WERI-Rb-1 (cell line): ENCODE measurements around the gene SLC51B.
"Not testable (repeated sequence)": the region's sequence is repeated elsewhere in the genome, so short reads cannot be mapped to it uniquely, and the experiment has no call there.

Source experiments
- DNase-seq: peaks from one replicate; pipeline ENCODE4 v3.0.0-alpha.2; 2020
- H3K27ac ChIP-seq: fragments of 250-450 bp; sonication (Bioruptor Pico); 2 replicates; pipeline ENCODE4 v1.5.1; 2020; ENCODE audit warnings: mild to moderate bottlenecking, moderate library complexity
- H3K27me3 ChIP-seq: fragments of 250-450 bp; sonication (Bioruptor Pico); 2 replicates; pipeline ENCODE4 v1.5.1; 2021; ENCODE audit warnings: mild to moderate bottlenecking, low read depth, moderate library complexity; ENCODE audit not compliant: insufficient read depth, severe bottlenecking
- H3K36me3 ChIP-seq: fragments of 250-450 bp; sonication (Bioruptor Pico); 2 replicates; pipeline ENCODE4 v1.5.1; 2020; ENCODE audit warnings: mild to moderate bottlenecking, moderate library complexity
- H3K4me3 ChIP-seq: 2 replicates; pipeline ENCODE4 v1.5.1; 2011; ENCODE audit warnings: low read depth, mild to moderate bottlenecking, control low read depth, low read length
- H3K9me3 ChIP-seq: fragments of 250-450 bp; sonication (Bioruptor Pico); 2 replicates; pipeline ENCODE4 v1.5.1; 2021; ENCODE audit warnings: mild to moderate bottlenecking, moderate library complexity; ENCODE audit not compliant: severe bottlenecking
- TF ChIP-seq, protein P1 (sequence below): IDR thresholded peaks from 2 replicates; pipeline ENCODE4 v1.5.1; 2011; ENCODE audit warnings: low read depth, mild to moderate bottlenecking, control low read depth, inconsistent platforms, low read length

Gene SLC51B

DNA sequence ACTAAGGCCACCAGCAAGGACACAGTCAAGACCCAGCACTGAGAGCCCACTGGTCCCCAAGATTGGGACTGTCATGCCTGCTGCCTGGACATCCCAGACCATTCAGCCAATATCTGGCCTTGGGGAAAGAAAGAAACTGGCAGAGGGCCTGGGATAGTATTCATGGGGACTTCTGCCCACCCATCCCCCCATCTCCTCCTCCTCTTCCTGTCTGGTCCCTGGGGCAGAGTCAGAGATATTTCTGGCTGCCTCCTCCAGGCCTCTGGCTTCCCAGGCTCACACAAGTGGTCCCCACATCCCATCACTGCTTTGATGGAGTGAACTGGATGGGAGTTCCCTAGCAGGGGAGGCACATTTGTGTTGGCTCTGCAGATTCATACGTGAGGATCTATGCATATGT is 26.8 kb downstream of the SLC51B start:
- no peak for DNase-seq
- Histone ChIP-seq H3K27ac (no peak overlapping the region), H3K27me3 (no peaks in the 10 kb centered on the region), H3K36me3 (no peaks in the 10 kb centered on the region), H3K9me3 (no peaks in the 10 kb centered on the region), H3K4me3 (no peak overlapping the region)
- TF ChIP-seq, protein P1, sequence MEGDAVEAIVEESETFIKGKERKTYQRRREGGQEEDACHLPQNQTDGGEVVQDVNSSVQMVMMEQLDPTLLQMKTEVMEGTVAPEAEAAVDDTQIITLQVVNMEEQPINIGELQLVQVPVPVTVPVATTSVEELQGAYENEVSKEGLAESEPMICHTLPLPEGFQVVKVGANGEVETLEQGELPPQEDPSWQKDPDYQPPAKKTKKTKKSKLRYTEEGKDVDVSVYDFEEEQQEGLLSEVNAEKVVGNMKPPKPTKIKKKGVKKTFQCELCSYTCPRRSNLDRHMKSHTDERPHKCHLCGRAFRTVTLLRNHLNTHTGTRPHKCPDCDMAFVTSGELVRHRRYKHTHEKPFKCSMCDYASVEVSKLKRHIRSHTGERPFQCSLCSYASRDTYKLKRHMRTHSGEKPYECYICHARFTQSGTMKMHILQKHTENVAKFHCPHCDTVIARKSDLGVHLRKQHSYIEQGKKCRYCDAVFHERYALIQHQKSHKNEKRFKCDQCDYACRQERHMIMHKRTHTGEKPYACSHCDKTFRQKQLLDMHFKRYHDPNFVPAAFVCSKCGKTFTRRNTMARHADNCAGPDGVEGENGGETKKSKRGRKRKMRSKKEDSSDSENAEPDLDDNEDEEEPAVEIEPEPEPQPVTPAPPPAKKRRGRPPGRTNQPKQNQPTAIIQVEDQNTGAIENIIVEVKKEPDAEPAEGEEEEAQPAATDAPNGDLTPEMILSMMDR: no peak

DNA sequence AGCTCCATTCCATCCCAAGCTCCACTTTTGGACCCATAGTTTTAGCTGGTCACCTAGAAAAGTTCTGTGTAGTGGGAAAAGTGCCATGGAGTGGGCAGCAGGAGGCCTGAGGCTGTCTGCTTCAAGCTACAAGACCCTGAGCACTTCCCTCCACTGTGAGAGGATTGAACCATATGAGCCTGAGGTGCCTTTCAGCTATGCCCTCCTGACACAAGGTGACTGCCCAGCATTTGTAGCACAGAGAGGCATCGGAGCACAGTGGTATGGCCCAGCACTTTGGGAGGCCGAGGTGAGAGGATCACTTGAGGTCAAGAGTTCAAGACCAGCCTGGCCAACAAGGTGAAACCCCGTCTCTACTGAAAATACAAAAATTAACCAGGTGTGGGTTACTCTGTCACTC is 27.4 kb downstream of the SLC51B start:
- H3K27me3 ChIP-seq: no peaks in the 10 kb centered on the region
- H3K27ac ChIP-seq: no peak overlapping the region
- no peak for DNase-seq
- no peak overlapping the region for H3K4me3 ChIP-seq
- TF ChIP-seq, protein P1: no peak
- H3K9me3 ChIP-seq: no peaks in the 10 kb centered on the region
- no peaks in the 10 kb centered on the region for H3K36me3 ChIP-seq

DNA sequence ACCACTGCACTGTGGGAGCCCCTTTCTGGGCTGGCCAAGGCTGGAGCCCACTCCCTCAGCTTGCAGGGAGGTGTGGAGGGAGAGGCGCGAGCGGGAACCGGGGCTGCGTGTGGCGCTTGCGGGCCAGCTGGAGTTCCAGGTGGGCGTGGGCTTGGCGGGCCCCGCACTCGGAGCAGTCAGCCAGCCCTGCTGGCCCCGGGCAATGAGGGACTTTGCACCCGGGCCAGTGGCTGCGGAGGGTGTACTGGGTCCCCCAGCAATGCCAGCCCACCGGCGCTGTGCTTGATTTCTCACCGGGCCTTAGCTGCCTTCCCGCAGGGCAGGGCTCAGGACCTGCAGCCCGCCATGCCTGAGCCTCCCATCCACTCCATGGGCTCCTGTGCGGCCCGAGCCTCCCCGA is 29.8 kb downstream of the SLC51B start:
- H3K4me3 ChIP-seq: not testable (repeated sequence)

DNA sequence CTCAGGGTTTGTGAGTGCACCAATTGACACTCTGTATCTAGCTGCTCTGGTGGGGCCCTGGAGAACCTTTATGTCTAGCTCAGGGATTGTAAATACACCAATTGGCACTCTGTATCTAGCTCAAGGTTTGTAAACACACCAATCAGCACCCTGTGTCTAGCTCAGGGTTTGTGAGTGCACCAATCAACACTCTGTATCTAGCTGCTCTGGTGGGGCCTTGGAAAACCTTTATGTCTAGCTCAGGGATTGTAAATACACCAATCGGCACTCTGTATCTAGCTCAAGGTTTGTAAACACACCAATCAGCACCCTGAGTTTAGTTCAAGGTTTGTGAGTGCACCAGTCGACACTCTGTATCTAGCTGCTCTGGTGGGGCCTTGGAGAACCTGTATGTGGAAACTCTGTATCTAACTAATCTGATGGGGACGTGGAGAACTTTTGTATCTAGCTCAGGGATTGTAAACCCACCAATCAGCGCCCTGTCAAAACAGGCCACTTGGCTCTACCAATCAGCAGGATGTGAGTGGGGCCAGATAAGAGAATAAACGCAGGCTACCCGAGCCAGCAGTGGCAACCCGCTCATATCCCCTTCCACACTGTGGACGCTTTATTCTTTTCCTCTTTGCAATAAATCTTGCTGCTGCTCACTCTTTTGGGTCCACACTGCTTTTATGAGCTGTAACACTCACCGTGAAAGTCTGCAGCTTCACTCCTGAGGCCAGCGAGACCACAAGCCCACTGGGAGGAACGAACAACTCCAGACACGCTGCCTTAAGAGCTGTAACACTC is 30.6 kb downstream of the SLC51B start:
- not testable (repeated sequence) for DNase-seq, H3K4me3 ChIP-seq

More for the DNA sequence above, 29.8 kb downstream of the SLC51B start:
- H3K27ac ChIP-seq, H3K36me3 ChIP-seq, H3K9me3 ChIP-seq, DNase-seq, H3K27me3 ChIP-seq: not testable (repeated sequence)

DNA sequence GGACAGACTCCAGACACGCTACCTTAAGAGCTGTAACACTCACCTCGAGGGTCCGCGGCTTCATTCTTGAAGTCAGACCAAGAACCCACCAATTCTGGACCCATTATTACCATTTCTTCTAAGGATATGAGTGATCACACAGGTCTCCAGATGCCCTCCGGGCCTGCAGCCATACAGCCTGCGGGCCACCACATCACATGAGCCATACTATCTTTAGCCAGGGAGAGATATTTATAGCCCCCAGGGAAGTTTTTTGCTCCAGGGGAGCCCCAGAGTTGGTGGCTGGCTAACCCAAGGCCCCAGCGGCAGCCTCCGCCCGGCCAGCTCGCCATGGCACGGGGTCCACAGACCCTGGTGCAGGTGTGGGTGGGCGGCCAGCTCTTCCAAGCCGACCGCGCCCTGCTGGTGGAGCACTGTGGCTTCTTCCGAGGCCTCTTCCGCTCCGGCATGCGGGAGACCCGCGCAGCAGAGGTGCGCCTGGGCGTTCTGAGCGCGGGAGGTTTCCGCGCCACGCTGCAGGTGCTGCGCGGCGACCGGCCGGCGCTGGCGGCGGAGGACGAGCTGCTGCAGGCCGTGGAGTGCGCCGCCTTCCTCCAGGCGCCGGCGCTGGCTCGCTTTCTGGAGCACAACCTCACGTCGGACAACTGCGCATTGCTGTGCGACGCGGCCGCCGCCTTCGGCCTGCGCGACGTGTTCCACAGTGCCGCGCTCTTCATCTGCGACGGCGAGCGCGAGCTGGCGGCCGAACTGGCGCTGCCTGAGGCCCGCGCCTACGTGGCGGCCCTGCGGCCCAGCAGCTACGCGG is 31.5 kb downstream of the SLC51B start, which contains the start of gene KBTBD13:
Gene KBTBD13 (plus strand): TSS at position 261 of the 805 bp plus-strand sequence. CDS start 70 bp downstream, at position 331.
- Histone ChIP-seq H3K27me3 (no peaks in the 10 kb centered on the region), H3K27ac (no peak within 1 kb of the TSS), H3K9me3 (no peaks in the 10 kb centered on the region), H3K4me3 (no peak within 1 kb of the TSS), H3K36me3 (no peaks in the 10 kb centered on the region)
- no peak for DNase-seq
- TF ChIP-seq, protein P1: no peak

More for the DNA sequence above, 30.6 kb downstream of the SLC51B start:
- H3K27ac ChIP-seq, H3K9me3 ChIP-seq, H3K27me3 ChIP-seq, H3K36me3 ChIP-seq: not testable (repeated sequence)

DNA sequence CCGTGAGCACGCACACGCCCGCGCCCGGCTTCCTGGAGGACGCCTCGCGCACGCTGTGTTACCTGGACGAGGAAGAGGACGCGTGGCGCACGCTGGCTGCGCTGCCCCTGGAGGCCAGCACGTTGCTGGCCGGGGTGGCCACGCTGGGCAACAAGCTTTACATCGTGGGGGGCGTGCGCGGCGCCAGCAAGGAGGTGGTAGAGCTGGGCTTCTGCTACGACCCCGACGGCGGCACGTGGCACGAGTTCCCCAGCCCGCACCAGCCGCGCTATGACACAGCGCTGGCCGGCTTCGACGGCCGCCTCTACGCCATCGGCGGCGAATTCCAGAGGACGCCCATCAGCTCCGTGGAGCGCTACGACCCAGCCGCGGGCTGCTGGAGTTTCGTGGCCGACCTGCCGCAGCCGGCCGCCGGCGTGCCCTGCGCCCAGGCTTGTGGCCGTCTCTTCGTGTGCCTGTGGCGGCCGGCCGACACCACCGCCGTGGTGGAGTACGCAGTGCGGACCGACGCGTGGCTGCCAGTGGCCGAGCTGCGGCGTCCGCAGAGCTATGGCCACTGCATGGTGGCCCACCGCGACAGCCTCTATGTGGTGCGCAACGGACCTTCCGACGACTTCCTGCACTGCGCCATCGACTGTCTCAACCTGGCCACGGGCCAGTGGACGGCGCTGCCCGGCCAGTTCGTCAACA is 32.2 kb downstream of the SLC51B start:
- Histone ChIP-seq H3K36me3 (no peaks in the 10 kb centered on the region), H3K9me3 (no peaks in the 10 kb centered on the region), H3K27me3 (no peaks in the 10 kb centered on the region), H3K4me3 (no peak overlapping the region), H3K27ac (no peak overlapping the region)
- no peak for DNase-seq
- TF ChIP-seq, protein P1: no peak
